ENCODE results near the gene SLC39A9. TPM values are rescaled to one million over a fixed set of nuclear protein-coding genes. Genes with fewer than 3 reads are reported as not detected.

Gene SLC39A9
- total RNA-seq, 4 donors from 2014 or later: 26.8 to 131 (median 38.7) TPM

- Histone ChIP-seq H3K27me3 (no peaks in the 10 kb centered on the region), H3K4me3 (no peak overlapping the region), H3K36me3 (no peaks in the 10 kb centered on the region), H3K27ac (no peak overlapping the region), H3K4me1 (peaks cover 0 to 4% of the 10 kb centered on the region in 2 donors), H3K9me3 (no peaks in the 10 kb centered on the region)
- DNase-seq: no peak
- TF ChIP-seq CTCF (IDR thresholded peaks at IDR 0.05): no peak
- no peak for TF ChIP-seq POLR2A (IDR thresholded peaks at IDR 0.05)
- intact Hi-C loops (cut with DNase I; ENCODE audit: low total_unique reads): no loop called here
Measured at GRCh38 chr14:69351911-69352310, 46.6 kb upstream of the SLC39A9 start.

GRCh38 chr14:69353168-69353567 lies 45.3 kb upstream of the SLC39A9 start:
- Histone ChIP-seq H3K4me1 (peaks cover 0 to 4% of the 10 kb centered on the region in 2 donors), H3K9me3 (no peaks in the 10 kb centered on the region), H3K36me3 (no peaks in the 10 kb centered on the region), H3K4me3 (no peak overlapping the region), H3K27ac (no peak overlapping the region), H3K27me3 (no peaks in the 10 kb centered on the region)
- intact Hi-C loops (cut with DNase I; ENCODE audit: low total_unique reads): no loop called here
- no peak for DNase-seq
- TF ChIP-seq POLR2A (IDR thresholded peaks at IDR 0.05) (no peak), CTCF (IDR thresholded peaks at IDR 0.05) (no peak)

GRCh38 chr14:69354383-69355153 lies 43.9 kb upstream of the SLC39A9 start:
- TF ChIP-seq POLR2A (IDR thresholded peaks at IDR 0.05): no peak
- no peak for TF ChIP-seq CTCF (IDR thresholded peaks at IDR 0.05)
- Histone ChIP-seq H3K27ac (peak overlapping the region; percentile 49 to 78), H3K27me3 (no peaks in the 10 kb centered on the region), H3K36me3 (no peaks in the 10 kb centered on the region), H3K4me1 (peaks cover 0 to 4% of the 10 kb centered on the region in 2 donors), H3K4me3 (no peak overlapping the region), H3K9me3 (no peaks in the 10 kb centered on the region)
- intact Hi-C loops (cut with DNase I; ENCODE audit: low total_unique reads): no loop called here
- no peak for DNase-seq

- DNase-seq: no peak
- Histone ChIP-seq H3K27me3 (no peaks in the 10 kb centered on the region), H3K27ac (peak overlapping the region; percentile 49 to 78), H3K9me3 (no peaks in the 10 kb centered on the region), H3K4me3 (no peak overlapping the region), H3K4me1 (peaks cover 0 to 4% of the 10 kb centered on the region in 2 donors), H3K36me3 (no peaks in the 10 kb centered on the region)
- intact Hi-C loops (cut with DNase I; ENCODE audit: low total_unique reads): no loop called here
- TF ChIP-seq POLR2A (IDR thresholded peaks at IDR 0.05): no peak
- TF ChIP-seq CTCF (IDR thresholded peaks at IDR 0.05): no peak
Measured at GRCh38 chr14:69355154-69355597, 43.3 kb upstream of the SLC39A9 start.

- no peak overlapping the region for H3K4me3 ChIP-seq
- H3K27ac ChIP-seq: peak overlapping the region; percentile 49 to 78
- intact Hi-C loops (cut with DNase I; ENCODE audit: low total_unique reads): no loop called here
- TF ChIP-seq POLR2A (IDR thresholded peaks at IDR 0.05) (no peak), CTCF (IDR thresholded peaks at IDR 0.05) (no peak)
- no peaks in the 10 kb centered on the region for H3K36me3 ChIP-seq
- DNase-seq: peak; percentile 63
- H3K4me1 ChIP-seq: peaks cover 0 to 4% of the 10 kb centered on the region in 2 donors
- no peaks in the 10 kb centered on the region for H3K27me3 ChIP-seq
- no peaks in the 10 kb centered on the region for H3K9me3 ChIP-seq
Measured at GRCh38 chr14:69355607-69356281, 42.7 kb upstream of the SLC39A9 start.

All from uterus (tissue), 4 donors.